Amygdala (tissue), 56 donors: Measurements from ENCODE around the gene PRKCZ.
A peak's percentile ranks its signal among the peaks of the same experiment; 100 is the strongest.

Experiments
- DNase-seq, 56 donors: peaks; one replicate each; lab custom pipeline; 2025; lab: John Stamatoyannopoulos, UW

Gene PRKCZ

DNA sequence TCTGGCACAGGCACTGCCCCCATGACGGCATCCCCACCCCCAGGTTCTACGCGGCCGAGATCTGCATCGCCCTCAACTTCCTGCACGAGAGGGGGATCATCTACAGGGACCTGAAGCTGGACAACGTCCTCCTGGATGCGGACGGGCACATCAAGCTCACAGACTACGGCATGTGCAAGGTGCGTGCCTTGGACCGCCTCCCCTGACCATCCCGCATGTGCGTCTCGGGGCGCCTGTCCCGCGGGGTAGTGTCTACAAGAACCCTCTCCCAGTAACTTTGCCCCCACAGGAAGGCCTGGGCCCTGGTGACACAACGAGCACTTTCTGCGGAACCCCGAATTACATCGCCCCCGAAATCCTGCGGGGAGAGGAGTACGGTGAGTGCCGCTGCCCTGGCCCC lies 121.8 kb downstream of the PRKCZ start:
- no peak for DNase-seq

DNA sequence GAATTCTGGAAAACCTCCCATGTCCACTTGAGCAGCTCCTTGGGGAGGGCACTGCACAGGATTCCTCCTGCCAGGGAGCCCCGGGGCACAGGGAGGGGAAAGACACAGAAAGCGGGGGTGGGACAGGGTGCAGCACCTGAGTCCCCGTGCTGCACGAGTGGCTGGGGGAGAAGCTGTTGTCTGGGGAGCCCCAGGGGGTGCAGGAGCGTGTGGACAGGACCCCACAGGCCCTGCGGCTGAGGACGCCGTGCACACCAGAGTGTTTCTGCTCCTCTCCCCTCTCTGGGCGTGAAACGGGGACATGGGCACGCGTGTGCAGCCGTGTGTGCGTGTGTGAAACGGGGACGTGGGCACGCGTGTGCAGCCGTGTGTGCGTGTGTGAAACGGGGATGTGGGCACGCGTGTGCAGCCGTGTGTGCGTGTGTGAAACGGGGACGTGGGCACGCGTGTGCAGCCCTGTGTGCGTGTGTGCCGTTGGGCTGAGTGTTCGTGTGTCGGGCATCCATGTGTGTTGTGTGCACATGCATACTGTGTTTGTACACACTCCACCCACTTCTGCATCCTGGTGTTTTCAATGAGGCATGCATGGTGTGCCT lies 122.4 kb downstream of the PRKCZ start:
- DNase-seq: no peak

DNA sequence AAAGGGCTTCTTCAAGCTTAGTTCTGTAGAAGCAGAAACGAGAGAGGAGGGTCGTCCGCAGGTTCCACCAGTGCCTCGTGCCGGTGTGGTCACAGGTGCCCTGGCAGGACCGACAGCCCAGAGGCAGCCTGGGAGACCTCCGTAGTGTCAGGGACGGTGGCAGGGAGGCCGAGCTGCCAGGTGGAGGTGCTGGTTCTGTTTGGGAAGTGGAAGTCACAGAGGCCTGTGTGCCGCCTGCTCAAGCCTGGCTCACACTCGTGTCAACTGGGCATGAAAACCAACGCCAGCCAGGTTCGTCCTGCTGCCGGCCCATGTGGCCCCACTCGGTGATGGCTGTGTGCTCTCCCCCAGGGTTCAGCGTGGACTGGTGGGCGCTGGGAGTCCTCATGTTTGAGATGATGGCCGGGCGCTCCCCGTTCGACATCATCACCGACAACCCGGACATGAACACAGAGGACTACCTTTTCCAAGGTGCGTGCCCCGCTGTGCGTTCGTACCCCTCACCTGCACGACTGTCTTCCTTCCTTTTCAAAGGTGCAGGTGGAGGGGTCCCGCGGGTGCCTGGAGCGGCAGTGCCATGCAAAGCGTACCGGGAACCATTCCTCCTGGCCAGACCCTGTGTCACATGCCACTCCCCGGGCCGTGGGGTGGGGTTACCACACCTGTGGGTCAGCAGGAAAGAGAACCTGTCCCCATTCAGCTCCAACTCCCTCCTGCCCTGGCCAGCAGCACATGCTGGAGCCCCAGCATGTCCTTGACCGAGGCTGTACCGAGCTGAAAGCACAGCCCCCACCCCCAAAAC lies 123.5 kb downstream of the PRKCZ start:
- DNase-seq: no peak

DNA sequence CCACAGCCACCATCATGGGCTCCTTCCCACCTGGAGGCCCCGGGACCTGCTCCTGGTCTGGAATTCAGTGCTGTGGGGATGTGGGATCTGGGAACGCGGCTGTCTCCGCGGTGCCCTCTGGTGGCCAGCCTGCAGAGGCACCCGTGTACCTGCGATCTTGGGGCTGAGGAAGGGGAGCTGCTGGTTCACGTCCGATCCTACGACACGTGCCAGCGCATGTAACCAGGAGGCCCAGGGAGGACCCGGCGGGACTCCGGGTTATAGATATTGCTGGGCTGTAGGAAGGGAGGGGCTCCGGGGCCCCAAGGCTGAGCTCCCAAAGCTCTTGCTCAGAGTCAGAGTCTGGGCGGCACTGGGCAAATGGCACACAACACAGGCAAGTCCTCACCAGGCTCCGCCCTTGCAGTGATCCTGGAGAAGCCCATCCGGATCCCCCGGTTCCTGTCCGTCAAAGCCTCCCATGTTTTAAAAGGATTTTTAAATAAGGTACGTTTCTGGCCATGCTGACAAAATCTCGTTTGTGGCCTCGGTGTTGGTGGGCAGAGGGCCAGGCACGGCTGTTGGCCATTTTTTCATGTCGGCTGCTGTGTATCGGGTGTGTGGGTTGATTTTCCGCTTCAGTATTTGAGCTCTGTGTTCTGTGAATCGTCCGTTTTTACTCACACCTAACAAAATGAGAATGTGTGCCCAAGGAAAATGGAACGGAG lies 124.3 kb downstream of the PRKCZ start:
- DNase-seq: peak in 31 of 56 donors; percentile 12 to 59 (median 36)

DNA sequence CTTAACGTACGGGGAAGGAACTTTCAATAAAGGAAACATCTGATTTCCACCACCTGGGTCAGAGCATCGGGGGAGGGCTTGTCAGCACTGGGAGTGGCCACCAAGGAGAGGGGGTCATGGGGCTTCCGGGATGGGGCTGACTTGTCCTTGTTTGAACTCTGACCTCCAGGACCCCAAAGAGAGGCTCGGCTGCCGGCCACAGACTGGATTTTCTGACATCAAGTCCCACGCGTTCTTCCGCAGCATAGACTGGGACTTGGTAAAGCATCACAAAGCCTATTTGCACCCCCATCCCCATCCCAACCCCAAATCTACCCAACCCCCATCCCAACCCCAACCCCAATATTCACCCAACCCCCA lies 124.8 kb downstream of the PRKCZ start:
- DNase-seq: no peak

DNA sequence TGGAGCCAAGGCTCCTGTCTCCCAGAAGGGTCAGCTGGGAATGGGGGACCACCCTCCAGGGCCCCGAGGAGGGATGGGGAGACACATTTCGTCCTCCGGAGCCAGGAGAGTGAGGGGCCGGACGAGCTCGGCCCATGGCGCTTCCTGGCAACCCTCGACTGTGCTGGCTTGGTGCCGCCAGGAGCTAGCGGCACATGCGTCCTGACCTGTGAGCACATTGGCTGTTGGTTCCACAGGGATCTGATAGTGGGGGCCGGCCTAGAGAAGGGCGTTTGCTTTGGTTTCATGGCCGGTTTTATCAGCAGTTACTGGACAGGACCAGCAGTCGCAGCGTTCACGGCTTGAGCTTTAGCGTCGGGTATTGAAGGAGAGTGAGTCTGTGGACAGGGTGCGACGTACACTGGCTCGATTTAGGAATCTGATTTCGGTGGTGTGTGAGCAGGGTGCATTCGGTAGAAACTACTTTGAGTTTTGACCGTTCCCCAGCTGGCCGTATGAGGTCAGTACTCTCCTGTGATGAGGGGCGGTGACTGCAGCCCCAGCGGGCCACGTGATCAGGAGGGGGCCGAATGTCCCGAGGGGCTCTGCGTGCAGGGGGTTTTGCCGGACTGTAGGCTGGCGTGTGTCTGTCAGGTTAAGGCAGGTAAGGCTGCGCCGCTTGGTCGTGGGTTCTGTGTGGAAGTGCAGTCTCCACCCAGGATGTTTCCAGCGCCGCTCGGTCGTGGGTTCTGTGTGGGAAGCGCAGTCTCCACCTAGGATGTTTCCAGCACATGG lies 125.7 kb downstream of the PRKCZ start:
- no peak for DNase-seq

DNA sequence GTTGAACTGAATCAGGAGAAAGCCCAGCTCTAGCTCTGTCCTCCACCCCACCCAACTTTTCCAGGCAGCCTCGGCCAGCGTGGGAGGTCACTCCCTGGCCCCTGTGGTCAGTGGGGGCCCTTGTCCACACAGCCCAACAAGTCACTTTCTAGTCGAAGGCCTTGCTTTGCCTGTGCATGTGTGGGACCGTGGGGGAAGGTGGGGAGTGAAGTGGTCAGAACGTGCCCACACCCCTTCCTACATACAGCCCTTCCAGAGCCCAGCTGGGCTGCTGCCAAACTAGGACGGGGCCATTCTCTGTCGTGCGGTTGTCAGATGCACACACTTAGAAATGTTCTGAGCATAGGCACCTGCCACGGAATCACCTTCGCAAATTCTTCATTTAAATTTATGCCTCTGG lies 126.4 kb downstream of the PRKCZ start:
- no peak for DNase-seq

DNA sequence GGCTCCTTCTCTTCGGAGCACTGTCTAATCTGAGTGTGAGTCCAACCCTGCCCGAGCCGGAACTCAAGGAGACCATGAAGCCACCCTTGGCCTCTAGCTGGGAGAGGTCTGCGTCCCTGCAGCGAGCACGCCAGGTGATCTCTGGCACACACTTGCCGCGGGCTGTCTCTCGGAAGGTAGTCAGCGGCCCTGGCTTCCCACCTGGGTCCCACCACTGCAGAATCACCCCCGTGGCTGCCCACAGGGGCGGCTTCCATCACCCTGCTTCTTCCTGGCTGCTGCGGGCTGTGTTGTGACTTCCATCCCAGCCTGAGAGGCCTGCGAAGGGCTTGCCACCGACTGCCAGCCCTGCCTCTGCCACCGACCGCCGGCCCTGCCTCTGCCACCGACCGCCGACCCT lies 127.3 kb downstream of the PRKCZ start:
- no peak for DNase-seq

DNA sequence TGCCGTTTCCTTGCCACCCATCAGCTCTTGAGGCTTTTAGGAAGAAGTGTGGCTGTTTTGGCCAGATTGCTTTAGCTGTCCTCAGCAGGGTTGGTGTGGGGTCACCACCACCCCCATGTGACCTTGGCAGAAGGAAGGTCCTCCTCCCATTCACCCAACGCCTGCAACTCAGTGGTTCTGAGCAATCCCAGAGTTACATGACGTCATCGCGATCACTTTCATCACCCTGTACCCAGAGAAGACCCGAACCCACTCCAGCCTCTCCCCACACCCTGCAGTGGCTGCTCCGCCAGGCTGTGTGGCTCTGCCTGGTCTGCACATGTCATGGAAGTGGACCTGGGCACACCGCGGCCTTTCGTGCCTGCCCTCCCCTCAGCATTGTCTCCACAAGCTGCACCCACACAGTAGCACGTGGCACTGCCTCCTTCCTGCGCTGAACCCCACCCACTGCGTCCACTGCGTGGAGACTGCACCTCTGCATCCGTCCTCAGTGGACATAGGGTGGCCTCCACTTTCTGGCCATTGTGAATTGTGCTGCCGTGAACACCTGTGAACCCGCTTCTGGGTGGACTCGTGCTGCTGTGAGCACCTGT lies 127.8 kb downstream of the PRKCZ start:
- DNase-seq: no peak

DNA sequence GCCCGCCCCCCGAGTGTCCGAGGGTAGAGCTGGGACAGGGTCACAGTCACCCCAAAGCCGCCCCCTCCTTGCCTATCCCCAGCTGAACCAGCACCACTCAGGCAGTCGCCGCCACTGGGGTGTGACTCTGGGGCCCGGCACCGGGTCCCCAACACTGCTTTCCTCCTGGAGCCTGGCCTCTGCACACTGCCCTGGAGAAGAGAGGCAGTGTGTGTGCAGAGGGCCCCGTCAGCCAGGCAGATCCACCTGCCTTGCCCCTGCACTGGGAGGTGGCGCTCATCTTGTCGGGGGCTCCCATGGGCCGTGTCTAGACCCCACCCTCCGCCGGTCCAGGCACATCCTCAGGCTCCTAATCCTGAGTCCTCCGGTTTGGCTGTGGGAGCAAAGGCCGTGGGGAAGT lies 128.7 kb downstream of the PRKCZ start:
- no peak for DNase-seq

DNA sequence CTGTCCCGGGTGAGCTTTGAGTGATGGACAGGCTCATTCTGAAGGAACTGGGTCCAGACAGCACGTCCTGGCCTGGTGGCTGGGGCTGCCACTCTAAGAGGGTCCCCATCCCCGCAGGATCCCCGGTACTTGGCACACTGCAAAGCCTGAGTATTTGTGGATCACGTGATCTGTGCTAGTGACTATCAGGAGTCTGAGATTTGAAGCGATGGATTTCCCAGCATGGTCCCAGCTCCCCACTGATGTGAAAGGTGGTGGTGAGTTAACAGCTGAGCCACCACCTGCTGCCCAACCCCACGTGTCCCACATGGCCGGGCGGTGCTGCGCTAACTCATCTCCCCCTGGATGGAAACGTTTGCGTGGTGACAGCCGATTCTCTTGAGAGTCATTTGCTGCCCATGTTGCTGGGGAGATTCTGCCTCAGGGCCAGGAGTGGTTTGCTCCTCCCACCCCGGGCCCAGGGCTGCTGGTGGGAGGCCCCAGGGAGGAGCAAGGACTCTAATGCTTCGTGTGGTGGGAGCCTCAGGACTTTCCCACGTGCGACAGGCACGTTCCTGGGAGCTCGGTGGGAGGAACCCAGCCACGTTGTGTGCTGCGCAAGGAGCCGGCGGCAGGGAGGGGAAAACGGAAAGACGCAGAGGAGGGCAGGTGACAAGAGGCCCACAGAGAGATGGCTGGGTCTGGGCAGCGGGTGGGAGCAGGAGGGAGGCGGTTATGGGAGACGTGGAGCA lies 129.2 kb downstream of the PRKCZ start:
- DNase-seq: peak in 13 of 56 donors; percentile 13 to 70 (median 37)

DNA sequence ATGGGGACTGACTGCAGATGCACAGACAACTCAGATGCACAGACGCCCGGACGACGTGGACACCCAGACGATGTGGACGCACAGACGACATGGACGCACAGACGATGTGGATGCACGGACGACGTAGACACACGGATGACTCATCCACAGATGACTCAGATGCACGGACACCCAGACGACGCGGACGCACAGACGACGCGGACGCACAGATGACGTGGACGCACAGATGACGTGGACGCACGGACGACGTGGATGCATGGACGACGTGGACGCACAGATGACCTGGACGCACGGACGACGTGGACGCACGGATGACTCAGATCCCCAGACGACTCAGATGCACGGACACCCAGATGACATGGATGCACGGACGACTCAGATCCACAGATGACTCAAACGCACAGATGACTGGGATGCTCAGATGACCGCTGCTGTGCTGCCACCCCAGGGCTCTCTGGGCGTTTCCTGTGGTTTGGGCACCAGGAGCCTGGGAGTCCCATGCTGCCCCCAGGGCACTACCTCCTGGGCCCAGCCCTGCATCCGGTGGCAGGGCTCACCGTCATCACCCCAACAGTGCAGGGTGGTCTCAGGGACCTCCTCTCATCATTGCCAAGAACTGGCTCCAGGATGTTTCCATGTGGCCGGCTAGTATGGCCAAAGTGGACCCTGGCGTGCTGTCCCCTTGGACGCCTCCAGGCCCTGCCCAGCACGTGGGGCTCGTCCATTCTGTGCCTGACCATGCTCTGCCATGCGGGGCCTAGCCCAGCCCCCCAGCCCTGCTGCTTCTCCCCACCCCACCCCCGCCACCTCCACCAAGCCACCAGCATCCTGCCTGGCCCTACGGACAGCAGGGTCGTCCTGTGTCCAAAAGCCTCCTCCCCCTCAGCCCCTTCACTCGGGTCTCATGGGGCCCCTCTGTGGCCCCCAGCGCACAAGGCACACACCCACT lies 130.4 kb downstream of the PRKCZ start:
- DNase-seq: peak in 1 of 56 donors; percentile 8

DNA sequence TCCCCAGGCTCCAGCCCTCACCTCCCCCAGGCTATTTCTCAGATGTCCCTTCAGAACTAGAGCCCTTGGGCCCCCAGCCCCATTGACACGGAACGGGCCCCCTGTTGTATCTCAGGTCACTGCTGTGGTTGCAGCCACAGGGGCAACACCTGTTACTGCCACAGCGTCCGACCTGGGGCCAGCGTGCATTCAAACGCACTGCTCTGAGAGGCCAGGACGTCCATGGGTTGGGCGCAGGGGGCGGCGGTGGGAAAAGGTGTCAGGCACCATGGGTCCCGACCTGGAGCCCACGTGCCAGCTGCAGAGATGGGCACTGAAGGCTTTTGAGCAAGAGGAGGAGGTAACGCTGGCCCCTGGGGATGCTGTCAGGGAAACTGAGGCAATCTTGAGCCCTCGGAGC lies 131.1 kb downstream of the PRKCZ start:
- DNase-seq: no peak

DNA sequence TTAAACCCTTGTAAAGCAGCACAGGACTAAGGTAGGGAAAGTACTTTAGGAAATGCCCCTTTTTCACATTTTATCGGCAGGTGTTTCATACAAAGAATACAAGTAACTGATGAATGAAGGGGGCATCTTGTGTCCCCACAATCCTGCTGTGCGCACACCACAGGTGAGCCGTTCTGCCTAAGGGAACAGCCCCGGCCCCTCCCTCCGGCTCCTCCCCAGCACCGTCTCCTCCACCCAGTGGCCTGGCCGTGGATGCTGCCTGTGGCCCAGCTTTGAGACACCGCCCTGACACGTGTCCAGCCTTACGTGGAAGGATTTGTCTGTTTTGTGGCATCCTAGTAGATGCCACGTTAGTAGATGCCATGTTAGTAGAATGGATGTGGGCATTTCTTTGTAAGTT lies 131.5 kb downstream of the PRKCZ start:
- no peak for DNase-seq

DNA sequence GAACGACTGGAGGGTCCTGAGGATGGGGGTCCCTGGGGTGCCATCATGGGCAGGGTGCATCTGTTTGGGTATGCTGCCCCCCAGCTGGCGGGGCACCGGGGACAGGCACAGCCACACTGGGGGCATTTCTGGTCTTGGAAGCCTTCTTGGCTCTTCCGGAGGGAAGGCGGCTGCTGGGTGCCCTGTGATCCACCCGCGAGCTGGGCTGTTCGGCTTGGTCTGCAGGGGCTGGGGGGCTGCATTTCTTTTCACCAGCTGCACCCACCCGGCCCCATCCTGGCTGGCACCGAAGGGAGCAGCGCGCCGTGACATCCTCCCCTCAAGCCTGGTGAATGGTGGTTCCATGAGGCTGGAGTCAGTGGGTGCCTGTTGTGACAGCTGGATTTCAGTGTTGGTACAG lies 132.2 kb downstream of the PRKCZ start:
- DNase-seq: no peak

DNA sequence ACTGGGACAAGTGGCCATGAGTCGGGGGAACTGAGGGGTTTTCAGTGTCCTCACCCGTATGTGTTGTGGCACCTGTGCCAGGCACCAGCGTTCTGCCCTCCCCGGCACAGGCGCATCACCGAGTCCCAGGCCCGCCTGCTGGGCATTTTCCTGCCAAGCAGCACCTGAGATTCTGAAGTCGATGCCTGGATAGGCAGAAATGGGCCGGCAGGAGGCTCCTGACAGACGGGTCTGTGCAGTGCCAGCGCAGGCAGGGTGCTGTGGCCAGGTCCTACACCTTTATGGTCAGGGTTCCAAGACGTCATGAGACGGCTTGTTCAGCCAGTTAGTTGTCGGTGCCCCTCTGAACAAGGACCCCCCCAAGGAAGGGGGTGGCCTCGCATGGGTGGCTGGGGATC lies 133.7 kb downstream of the PRKCZ start:
- no peak for DNase-seq

DNA sequence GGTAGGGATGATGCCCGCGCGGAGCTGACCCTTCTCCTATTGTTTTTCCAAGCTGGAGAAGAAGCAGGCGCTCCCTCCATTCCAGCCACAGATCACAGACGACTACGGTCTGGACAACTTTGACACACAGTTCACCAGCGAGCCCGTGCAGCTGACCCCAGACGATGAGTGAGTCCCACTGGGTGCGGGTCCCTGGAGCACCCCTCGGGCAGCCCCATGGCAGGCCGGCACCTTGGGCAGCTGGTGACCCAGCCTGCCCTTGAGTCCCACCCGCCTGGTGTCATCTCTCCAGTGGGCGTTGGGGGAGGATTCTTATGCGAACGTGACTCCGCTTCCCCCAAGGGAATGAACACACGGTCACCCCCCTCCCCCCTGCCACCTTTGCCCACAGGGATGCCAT lies 134.3 kb downstream of the PRKCZ start:
- DNase-seq: no peak

DNA sequence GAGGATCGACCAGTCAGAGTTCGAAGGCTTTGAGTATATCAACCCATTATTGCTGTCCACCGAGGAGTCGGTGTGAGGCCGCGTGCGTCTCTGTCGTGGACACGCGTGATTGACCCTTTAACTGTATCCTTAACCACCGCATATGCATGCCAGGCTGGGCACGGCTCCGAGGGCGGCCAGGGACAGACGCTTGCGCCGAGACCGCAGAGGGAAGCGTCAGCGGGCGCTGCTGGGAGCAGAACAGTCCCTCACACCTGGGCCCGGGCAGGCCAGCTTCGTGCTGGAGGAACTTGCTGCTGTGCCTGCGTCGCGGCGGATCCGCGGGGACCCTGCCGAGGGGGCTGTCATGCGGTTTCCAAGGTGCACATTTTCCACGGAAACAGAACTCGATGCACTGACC lies 134.7 kb downstream of the PRKCZ start:
- no peak for DNase-seq
